ENCODE data around the gene CYTH3.

Gene CYTH3

DNA sequence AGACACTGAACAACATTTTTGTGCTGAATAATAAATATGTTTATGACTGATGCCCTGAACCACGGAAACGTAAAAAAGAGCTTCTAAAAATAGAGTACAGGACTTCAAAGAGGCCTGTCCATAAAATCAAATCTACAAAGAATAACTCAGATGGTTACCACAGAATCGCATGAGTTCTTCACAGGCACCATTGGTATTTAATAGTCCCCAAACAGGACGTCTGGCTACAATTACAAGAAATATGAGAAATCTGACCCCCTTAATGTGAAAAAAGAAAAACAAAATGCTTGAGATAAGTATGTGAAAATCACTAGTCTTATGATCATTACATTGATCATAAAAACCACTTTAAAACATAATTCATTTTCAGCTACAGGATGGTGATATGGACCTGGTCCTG is 20.8 kb downstream of the CYTH3 start:
- H3K9ac ChIP-seq: no peak overlapping the region
- no peak overlapping the region for H2AFZ ChIP-seq
- no peak overlapping the region for H3K4me3 ChIP-seq (ENCODE audit: low read depth, low read length)
- no peaks in the 10 kb centered on the region for H3K4me1 ChIP-seq
- peaks cover 28% of the 10 kb centered on the region for H3K79me2 ChIP-seq
- H3K9me3 ChIP-seq (ENCODE audit: control insufficient read depth, low read length): no peaks in the 10 kb centered on the region
- H3K4me2 ChIP-seq (ENCODE audit: low read length): no peak overlapping the region
- H3K36me3 ChIP-seq (ENCODE audit: control insufficient read depth, insufficient read depth, low read length): no peaks in the 10 kb centered on the region
- TF ChIP-seq, protein P1, sequence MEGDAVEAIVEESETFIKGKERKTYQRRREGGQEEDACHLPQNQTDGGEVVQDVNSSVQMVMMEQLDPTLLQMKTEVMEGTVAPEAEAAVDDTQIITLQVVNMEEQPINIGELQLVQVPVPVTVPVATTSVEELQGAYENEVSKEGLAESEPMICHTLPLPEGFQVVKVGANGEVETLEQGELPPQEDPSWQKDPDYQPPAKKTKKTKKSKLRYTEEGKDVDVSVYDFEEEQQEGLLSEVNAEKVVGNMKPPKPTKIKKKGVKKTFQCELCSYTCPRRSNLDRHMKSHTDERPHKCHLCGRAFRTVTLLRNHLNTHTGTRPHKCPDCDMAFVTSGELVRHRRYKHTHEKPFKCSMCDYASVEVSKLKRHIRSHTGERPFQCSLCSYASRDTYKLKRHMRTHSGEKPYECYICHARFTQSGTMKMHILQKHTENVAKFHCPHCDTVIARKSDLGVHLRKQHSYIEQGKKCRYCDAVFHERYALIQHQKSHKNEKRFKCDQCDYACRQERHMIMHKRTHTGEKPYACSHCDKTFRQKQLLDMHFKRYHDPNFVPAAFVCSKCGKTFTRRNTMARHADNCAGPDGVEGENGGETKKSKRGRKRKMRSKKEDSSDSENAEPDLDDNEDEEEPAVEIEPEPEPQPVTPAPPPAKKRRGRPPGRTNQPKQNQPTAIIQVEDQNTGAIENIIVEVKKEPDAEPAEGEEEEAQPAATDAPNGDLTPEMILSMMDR (IDR thresholded peaks at IDR 0.05): no peak
- no peaks in the 10 kb centered on the region for H3K27me3 ChIP-seq (ENCODE audit: control insufficient read depth, insufficient read depth, low read length)
- no peak overlapping the region for H3K27ac ChIP-seq

DNA sequence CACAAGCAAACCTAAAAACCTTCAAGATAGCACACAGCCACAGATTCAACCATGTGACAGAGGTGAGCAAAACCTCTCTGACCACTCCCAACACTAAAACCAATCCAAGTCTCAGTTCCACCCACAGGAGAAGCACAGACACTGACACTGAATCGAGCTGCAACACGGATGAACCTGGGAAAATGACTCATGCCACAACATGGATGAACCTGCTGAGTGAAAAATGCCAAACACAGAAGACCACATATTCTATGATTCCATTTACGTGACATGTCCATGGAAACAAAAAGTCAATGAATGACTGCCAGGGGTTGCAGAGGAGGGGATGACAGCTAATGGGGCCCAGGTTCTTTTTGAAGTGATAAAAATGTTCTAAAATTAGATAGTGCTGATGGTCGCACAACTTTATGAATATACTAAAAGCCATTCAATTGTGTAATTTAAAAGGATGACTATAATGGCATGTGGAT is 22.0 kb downstream of the CYTH3 start:
- no peak overlapping the region for H3K27ac ChIP-seq
- no peak overlapping the region for H3K4me2 ChIP-seq (ENCODE audit: low read length)
- H3K36me3 ChIP-seq (ENCODE audit: control insufficient read depth, insufficient read depth, low read length): no peaks in the 10 kb centered on the region
- H3K4me1 ChIP-seq: no peaks in the 10 kb centered on the region
- H3K4me3 ChIP-seq (ENCODE audit: low read depth, low read length): no peak overlapping the region
- H3K27me3 ChIP-seq (ENCODE audit: control insufficient read depth, insufficient read depth, low read length): no peaks in the 10 kb centered on the region
- TF ChIP-seq, protein P1 (IDR thresholded peaks at IDR 0.05): no peak
- H3K9me3 ChIP-seq (ENCODE audit: control insufficient read depth, low read length): no peaks in the 10 kb centered on the region
- H3K9ac ChIP-seq: no peak overlapping the region
- peaks cover 31% of the 10 kb centered on the region for H3K79me2 ChIP-seq
- H2AFZ ChIP-seq: no peak overlapping the region

DNA sequence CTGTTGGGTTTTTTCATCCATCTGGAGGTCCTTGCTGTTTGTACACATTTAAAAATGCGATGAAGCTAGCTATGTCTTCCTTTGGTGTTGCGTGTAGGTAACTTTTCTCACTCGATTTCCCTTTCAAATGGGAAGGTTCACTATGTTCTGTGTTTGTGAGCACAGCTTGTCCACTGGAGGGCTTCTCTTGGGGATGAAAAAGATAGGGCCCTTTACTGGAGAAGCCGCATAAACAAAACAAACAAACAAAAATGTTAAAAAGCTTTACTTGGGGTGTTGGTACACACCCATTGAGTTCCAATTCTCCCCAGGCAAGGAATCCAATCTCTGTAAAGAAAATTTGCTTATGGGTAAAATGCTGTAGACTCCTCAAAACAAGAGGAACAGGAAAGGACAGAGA is 23.4 kb downstream of the CYTH3 start:
- TF ChIP-seq, protein P1 (IDR thresholded peaks at IDR 0.05): no peak
- Histone ChIP-seq H3K36me3 (ENCODE audit: control insufficient read depth, insufficient read depth, low read length) (no peaks in the 10 kb centered on the region), H3K4me3 (ENCODE audit: low read depth, low read length) (no peak overlapping the region), H3K79me2 (peaks cover 31% of the 10 kb centered on the region), H3K27ac (no peak overlapping the region), H3K9me3 (ENCODE audit: control insufficient read depth, low read length) (no peaks in the 10 kb centered on the region), H3K4me2 (ENCODE audit: low read length) (no peak overlapping the region), H2AFZ (no peak overlapping the region), H3K9ac (no peak overlapping the region), H3K4me1 (no peaks in the 10 kb centered on the region), H3K27me3 (ENCODE audit: control insufficient read depth, insufficient read depth, low read length) (no peaks in the 10 kb centered on the region)

- Histone ChIP-seq H3K9me3 (ENCODE audit: control insufficient read depth, low read length) (no peaks in the 10 kb centered on the region), H3K36me3 (ENCODE audit: control insufficient read depth, insufficient read depth, low read length) (no peaks in the 10 kb centered on the region), H3K4me3 (ENCODE audit: low read depth, low read length) (no peak overlapping the region), H3K4me1 (no peaks in the 10 kb centered on the region), H3K79me2 (peaks cover 31% of the 10 kb centered on the region), H3K4me2 (ENCODE audit: low read length) (no peak overlapping the region), H2AFZ (no peak overlapping the region), H3K27ac (no peak overlapping the region), H3K27me3 (ENCODE audit: control insufficient read depth, insufficient read depth, low read length) (no peaks in the 10 kb centered on the region), H3K9ac (no peak overlapping the region)
- TF ChIP-seq, protein P1 (IDR thresholded peaks at IDR 0.05): no peak
Observed at GRCh38 chr7:6248581-6248980, 23.8 kb downstream of the CYTH3 start.

DNA sequence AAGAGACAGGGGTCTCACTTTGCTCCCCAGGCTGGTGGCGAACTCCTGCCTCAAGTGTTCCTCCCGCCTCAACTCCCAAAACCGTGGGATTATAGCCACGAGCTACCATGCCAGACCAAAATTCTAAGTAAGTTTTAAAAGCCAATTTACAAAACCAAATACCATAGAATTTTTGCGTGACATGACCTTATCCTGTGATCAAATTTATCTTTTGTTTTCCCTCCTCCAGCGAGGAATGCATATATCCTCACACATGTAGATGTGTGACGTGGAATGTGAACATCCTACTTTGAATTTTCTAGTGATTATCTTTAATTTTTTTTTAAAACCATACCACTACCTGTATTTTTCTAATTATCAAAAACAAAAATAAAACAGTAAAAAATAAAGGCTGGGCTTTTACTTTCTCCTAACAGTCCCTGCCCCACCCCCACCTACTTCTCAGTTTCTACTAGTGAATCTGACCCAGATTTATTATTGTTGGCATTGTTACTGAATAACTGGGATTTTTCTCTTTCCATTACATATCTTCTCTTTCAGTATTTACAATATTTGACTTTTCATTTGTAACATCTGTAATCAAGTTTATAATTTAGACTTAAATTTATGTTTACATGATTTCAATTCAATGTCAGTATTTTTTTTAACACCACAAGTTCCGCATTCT is 26.0 kb downstream of the CYTH3 start:
- Histone ChIP-seq H3K27me3 (ENCODE audit: control insufficient read depth, insufficient read depth, low read length) (no peaks in the 10 kb centered on the region), H3K4me3 (ENCODE audit: low read depth, low read length) (no peak overlapping the region), H3K79me2 (peaks cover 26% of the 10 kb centered on the region), H3K9ac (no peak overlapping the region), H3K4me1 (no peaks in the 10 kb centered on the region), H3K36me3 (ENCODE audit: control insufficient read depth, insufficient read depth, low read length) (no peaks in the 10 kb centered on the region), H2AFZ (no peak overlapping the region), H3K27ac (no peak overlapping the region), H3K4me2 (ENCODE audit: low read length) (no peak overlapping the region), H3K9me3 (ENCODE audit: control insufficient read depth, low read length) (no peaks in the 10 kb centered on the region)
- TF ChIP-seq, protein P1 (IDR thresholded peaks at IDR 0.05): no peak
